Endothelial cell (in vitro differentiated cells): ENCODE results near the gene APBB2. TPM values are rescaled to one million over a fixed set of nuclear protein-coding genes. Genes with fewer than 3 reads are reported as not detected.
A peak's percentile ranks its signal among the peaks of the same experiment; 100 is the strongest.
"Not testable (repeated sequence)": the region's sequence is repeated elsewhere in the genome, so short reads cannot be mapped to it uniquely, and the experiment has no call there.

Source experiments
- DNase-seq: peaks from one replicate; pipeline ENCODE4 v3.0.0; 2021; ENCODE audit warnings: low spot score
- H3K27ac Mint-ChIP-seq: one replicate; pipeline ENCODE4 v1.8.0; 2021; ENCODE audit warnings: mixed read lengths, inconsistent platforms; ENCODE audit not compliant: unreplicated experiment
- H3K27me3 Mint-ChIP-seq: one replicate; pipeline ENCODE4 v1.8.0; 2021; ENCODE audit warnings: mild to moderate bottlenecking, moderate library complexity, mixed read lengths, inconsistent platforms; ENCODE audit not compliant: unreplicated experiment
- H3K36me3 Mint-ChIP-seq: one replicate; pipeline ENCODE4 v1.8.0; 2021; ENCODE audit warnings: mild to moderate bottlenecking, low read depth, mixed read lengths, inconsistent platforms; ENCODE audit not compliant: unreplicated experiment
- H3K4me1 Mint-ChIP-seq: one replicate; pipeline ENCODE4 v1.8.0; 2021; ENCODE audit warnings: mild to moderate bottlenecking, mixed read lengths, inconsistent platforms; ENCODE audit not compliant: unreplicated experiment
- H3K4me3 Mint-ChIP-seq: one replicate; pipeline ENCODE4 v1.8.0; 2021; ENCODE audit warnings: mild to moderate bottlenecking, mixed read lengths, inconsistent platforms; ENCODE audit not compliant: unreplicated experiment
- H3K9me3 Mint-ChIP-seq: one replicate; pipeline ENCODE4 v1.8.0; 2021; ENCODE audit warnings: mixed read lengths, inconsistent platforms; ENCODE audit not compliant: unreplicated experiment
- CTCF ChIP-seq: fragments of 200-600 bp; sonication (generic); IDR thresholded peaks from one replicate; pipeline ENCODE4 v1.5.0; 2021; ENCODE audit warnings: antibody characterized with exemption; ENCODE audit not compliant: unreplicated experiment
- total RNA-seq: library from RNA; stranded (reverse); fragmentation: NEBNext Ultra II Directional; extraction: Animal tissue kit (Norgen Biotek cat#: 25700); gene quantifications from one replicate; pipeline ENCODE4 v1.2.1, GENCODE V29; 2021; ENCODE audit not compliant: unreplicated experiment

APBB2 gene
- total RNA-seq, 1 donor from 2014 or later: 103 TPM

GRCh38 chr4:41060352-41061334 lies 153.7 kb downstream of the APBB2 start:
- Mint-ChIP-seq H3K27ac (no peak overlapping the region), H3K36me3 (peaks cover 24% of the 10 kb centered on the region), H3K27me3 (peaks cover 7% of the 10 kb centered on the region), H3K9me3 (no peaks in the 10 kb centered on the region), H3K4me1 (peaks cover 19% of the 10 kb centered on the region), H3K4me3 (peak overlapping the region; percentile 43)
- TF ChIP-seq CTCF: no peak
- no peak for DNase-seq

- not testable (repeated sequence) for H3K4me3 Mint-ChIP-seq, DNase-seq, H3K27ac Mint-ChIP-seq, H3K9me3 Mint-ChIP-seq, H3K27me3 Mint-ChIP-seq
- Mint-ChIP-seq H3K36me3 (peaks cover 36% of the 10 kb centered on the region), H3K4me1 (peaks cover 26% of the 10 kb centered on the region)
These were observed 154.9 kb downstream of the APBB2 start for GRCh38 chr4:41059411-41059810.

- Mint-ChIP-seq H3K4me1 (peaks cover 26% of the 10 kb centered on the region), H3K36me3 (peaks cover 36% of the 10 kb centered on the region), H3K27me3 (peaks cover 6% of the 10 kb centered on the region), H3K4me3 (no peak overlapping the region), H3K9me3 (no peaks in the 10 kb centered on the region), H3K27ac (peak overlapping the region; percentile 39)
- TF ChIP-seq CTCF: no peak
- DNase-seq: no peak
These were observed 155.9 kb downstream of the APBB2 start for GRCh38 chr4:41058426-41058825.

GRCh38 chr4:41057467-41057866 lies 156.9 kb downstream of the APBB2 start:
- no peak overlapping the region for H3K4me3 Mint-ChIP-seq
- DNase-seq: no peak

GRCh38 chr4:41052287-41052686 lies 162.1 kb downstream of the APBB2 start:
- Mint-ChIP-seq H3K9me3 (no peaks in the 10 kb centered on the region), H3K4me1 (peaks cover 45% of the 10 kb centered on the region), H3K27ac (peak overlapping the region; percentile 95), H3K36me3 (peaks cover 43% of the 10 kb centered on the region), H3K4me3 (no peak overlapping the region), H3K27me3 (peaks cover 16% of the 10 kb centered on the region)
- no peak for DNase-seq
- no peak for TF ChIP-seq CTCF

More at GRCh38 chr4:41057467-41057866, 156.9 kb downstream of the APBB2 start:
- Mint-ChIP-seq H3K27ac (no peak overlapping the region), H3K27me3 (peaks cover 6% of the 10 kb centered on the region), H3K4me1 (peaks cover 30% of the 10 kb centered on the region), H3K9me3 (no peaks in the 10 kb centered on the region), H3K36me3 (peaks cover 39% of the 10 kb centered on the region)
- TF ChIP-seq CTCF: no peak
